Endothelial cell of umbilical vein (primary cell): Measurements from ENCODE around the gene SLC39A9. TPM values are rescaled to one million over a fixed set of nuclear protein-coding genes. Genes with fewer than 3 reads are reported as not detected.

Experiments
- BruUV-seq: library from RNA; stranded (reverse); fragments of 400-500 nt; replicated peaks from 2 replicates; lab custom pipeline; 2021; lab: Mats Ljungman, UMichigan
- CTCF ChIA-PET: fragments of 300-600, 350-600 bp; sonication (Branson Sonifier 250); formaldehyde crosslinking; loops from one replicate; lab custom pipeline; 2021; ENCODE audit warnings: antibody characterized with exemption, inconsistent platforms; lab: Charles Lee
- POLR2A ChIA-PET: fragments of 300-600, 350-600 bp; sonication (Branson Sonifier 250); formaldehyde crosslinking; loops from one replicate; lab custom pipeline; 2021; ENCODE audit warnings: antibody characterized with exemption, inconsistent platforms; lab: Charles Lee
- DNase-seq: peaks from one replicate; pipeline ENCODE4 v3.0.0-alpha.2; 2011; ENCODE audit warnings: low read depth, low spot score
- FAIRE-seq: peaks from 2 replicates; lab custom pipeline; 2011; peaks lifted over from hg19 to GRCh38; lab: Jason Lieb, UNC
- H2AFZ ChIP-seq: 2 replicates; pipeline ENCODE4 v1.6.0; 2012; ENCODE audit warnings: low read depth, low read length, control low read depth, inconsistent platforms
- H3K27ac ChIP-seq: 2 replicates; pipeline ENCODE4 v1.5.1; 2011; ENCODE audit warnings: low read depth, mild to moderate bottlenecking, control low read depth, low read length, moderate library complexity; ENCODE audit not compliant: insufficient read depth
- H3K27me3 ChIP-seq, 2 experiments: 2 replicates each; pipeline versions ENCODE4 v1.6.0 to v1.6.1; 2011; ENCODE audit warnings: low read length in 2 of 2, mixed read lengths in 1 of 2; ENCODE audit not compliant: control insufficient read depth in 2 of 2, insufficient read depth in 2 of 2
- H3K36me3 ChIP-seq, 2 experiments: 2 replicates in 1 of 2; 3 replicates in 1 of 2; pipeline ENCODE4 v1.5.1; 2011; ENCODE audit warnings: low read length in 2 of 2, mild to moderate bottlenecking in 1 of 2, moderate library complexity in 1 of 2; ENCODE audit not compliant: control insufficient read depth in 2 of 2, insufficient read depth in 2 of 2; ENCODE audit errors: extremely low read depth in 1 of 2
- H3K4me1 ChIP-seq: 3 replicates; pipeline ENCODE4 v1.5.1; 2011; ENCODE audit warnings: mild to moderate bottlenecking, low read length; ENCODE audit not compliant: control insufficient read depth, insufficient read depth; ENCODE audit errors: extremely low read depth
- H3K4me2 ChIP-seq: 2 replicates; pipeline ENCODE4 v1.6.1; 2011; ENCODE audit warnings: low read length, control low read depth, mixed read lengths; ENCODE audit not compliant: insufficient read depth
- H3K4me3 ChIP-seq, 3 experiments: fragments of 200-600 bp in 1 of 3; sonication (generic), shearing (Covaris generic) in 1 of 3; replicated peaks in 1 of 3; 2 replicates each; pipeline ENCODE4 v1.5.1; 2011 to 2016; ENCODE audit warnings: control low read depth in 3 of 3, low read length in 3 of 3, mild to moderate bottlenecking in 2 of 3, inconsistent platforms in 1 of 3, low read depth in 1 of 3, moderate library complexity in 1 of 3; ENCODE audit not compliant: insufficient read depth in 1 of 3
- H3K79me2 ChIP-seq: 2 replicates; pipeline ENCODE4 v1.6.0; 2012; ENCODE audit warnings: low read length, inconsistent platforms; ENCODE audit not compliant: control insufficient read depth, insufficient read depth
- H3K9ac ChIP-seq: replicated peaks from 2 replicates; pipeline ENCODE3; 2011; ENCODE audit warnings: low read length, control low read depth; ENCODE audit not compliant: insufficient read depth; ENCODE audit errors: extremely low read depth
- H3K9me1 ChIP-seq: replicated peaks from 3 replicates; pipeline ENCODE4 v1.6.0; 2011; ENCODE audit warnings: mild to moderate bottlenecking, low read length; ENCODE audit not compliant: control insufficient read depth, insufficient read depth; ENCODE audit errors: extremely low read depth
- H3K9me3 ChIP-seq: replicated peaks from 2 replicates; pipeline ENCODE4 v1.5.1; 2012; ENCODE audit warnings: low read length, inconsistent platforms; ENCODE audit not compliant: control insufficient read depth, insufficient read depth
- H4K20me1 ChIP-seq: replicated peaks from 2 replicates; pipeline ENCODE3; 2011; ENCODE audit warnings: mild to moderate bottlenecking, low read length; ENCODE audit not compliant: control insufficient read depth, insufficient read depth; ENCODE audit errors: extremely low read depth
- CTCF ChIP-seq, 2 donors: IDR thresholded peaks; 1 replicate in 1 of 2; 2 replicates in 1 of 2; pipeline ENCODE4 v1.5.1; 2011; ENCODE audit warnings: low read length in 2 of 2, mild to moderate bottlenecking in 2 of 2, moderate library complexity in 2 of 2, control low read depth in 1 of 2, inconsistent platforms in 1 of 2, low read depth in 1 of 2; ENCODE audit not compliant: insufficient read depth in 1 of 2; ENCODE audit errors: extremely low read depth in 1 of 2
- EZH2 ChIP-seq: IDR thresholded peaks from 2 replicates; pipeline ENCODE4 v1.6.1; 2012; ENCODE audit warnings: borderline replicate concordance, low read depth, mild to moderate bottlenecking, moderate library complexity, low read length, inconsistent platforms; ENCODE audit not compliant: severe bottlenecking
- FOS ChIP-seq: IDR thresholded peaks from 2 replicates; pipeline ENCODE4 v1.6.1; 2011; ENCODE audit warnings: mild to moderate bottlenecking, low read length, moderate library complexity, borderline replicate concordance; ENCODE audit not compliant: insufficient read depth
- GATA2 ChIP-seq: IDR thresholded peaks from 2 replicates; pipeline ENCODE4 v1.7.0; 2011; ENCODE audit warnings: low read depth, mild to moderate bottlenecking, moderate library complexity, mixed read lengths, low read length; ENCODE audit not compliant: insufficient read length, insufficient read depth
- JUN ChIP-seq: IDR thresholded peaks from 2 replicates; pipeline ENCODE4 v1.6.1; 2011; ENCODE audit warnings: borderline replicate concordance, low read depth; ENCODE audit not compliant: insufficient read length, insufficient read depth
- MAX ChIP-seq: IDR thresholded peaks from 2 replicates; pipeline ENCODE4 v1.6.1; 2011; ENCODE audit not compliant: insufficient read depth, insufficient read length
- MYC ChIP-seq: IDR thresholded peaks from one replicate; pipeline ENCODE4 v1.6.1; 2011; ENCODE audit warnings: mild to moderate bottlenecking, low read depth, low read length
- POLR2A ChIP-seq: IDR thresholded peaks from 2 replicates; pipeline ENCODE4 v1.6.1; 2012; ENCODE audit warnings: low read depth, mild to moderate bottlenecking, control low read depth, low read length
- POLR2AphosphoS5 ChIP-seq: IDR thresholded peaks from 2 replicates; pipeline ENCODE4 v1.6.1; 2012; ENCODE audit warnings: low read depth, mild to moderate bottlenecking, control low read depth, low read length, moderate library complexity; ENCODE audit not compliant: insufficient read depth
- dilution Hi-C: fragments of 300-500 bp; cut with MboI; formaldehyde crosslinking; loops from one replicate; pipeline ENCODE4 v1.15.0; 2019; ENCODE audit warnings: low sequenced_read_pairs; ENCODE audit not compliant: extremely low pct_ligation_motif_present
- intact Hi-C: fragments of 100-400 bp; cut with micrococcal nuclease; formaldehyde crosslinking; loops from one replicate; pipeline ENCODE4 v1.10.0; 2022
- polyA plus RNA-seq, 4 experiments: library from polyadenylated mRNA; depleted of rRNA in 3 of 4; stranded (reverse) in 3 of 4; unstranded in 1 of 4; fragments of >200 nt; gene quantifications; 2 replicates each; pipeline versions ENCODE4 v1.2.1 to v1.2.3, GENCODE V29; 2011 to 2012; ENCODE audit warnings: missing spikeins in 1 of 4
- total RNA-seq: library from RNA; stranded (reverse); gene quantifications from 2 replicates; pipeline ENCODE4 v1.2.3, GENCODE V29; 2021

The SLC39A9 gene
- total and polyA plus RNA-seq, 2 donors (not counting 3 experiments of a cell fraction or from before 2014, with no cell fraction given), result 39.8 to 55.2 TPM

GRCh38 chr14:69351385-69351784 is 47.1 kb upstream of the SLC39A9 start:
- Histone ChIP-seq H3K9ac (no peak overlapping the region), H3K4me1 (no peaks in the 10 kb centered on the region), H3K4me3 (no peak overlapping the region), H4K20me1 (no peaks in the 10 kb centered on the region), H3K79me2 (no peaks in the 10 kb centered on the region), H3K9me1 (no peaks in the 10 kb centered on the region), H2AFZ (no peak overlapping the region), H3K36me3 (no peaks in the 10 kb centered on the region), H3K27me3 (no peaks in the 10 kb centered on the region), H3K27ac (no peak overlapping the region), H3K9me3 (no peaks in the 10 kb centered on the region), H3K4me2 (no peak overlapping the region)
- TF ChIP-seq MYC (no peak), FOS (no peak), POLR2AphosphoS5 (no peak), CTCF (IDR thresholded peaks at IDR 0.05; ENCODE audit: extremely low read depth in 1 of 2, insufficient read depth in 1 of 2, low read depth in 1 of 2, low read length in 2 of 2) (no peak), JUN (no peak), EZH2 (no peak), GATA2 (no peak), MAX (no peak), POLR2A (no peak)
- dilution Hi-C loops, result no loop called here
- no TSS peak for BruUV-seq
- POLR2A ChIA-PET, result no interaction called here
- DNase-seq (no peak), FAIRE-seq (peak; percentile 37)
- intact Hi-C loops, result no loop called here
- CTCF ChIA-PET, result interaction anchor here (0.7 to 1.2 kb wide), 3 partner anchors 10 to 109 kb away, joined by 3 read pairs; no protein-coding TSS in a partner anchor
